ENCODE results near the gene GCNT2.
"Not testable (repeated sequence)": the region's sequence is repeated elsewhere in the genome, so short reads cannot be mapped to it uniquely, and the experiment has no call there.

Gene GCNT2

DNA sequence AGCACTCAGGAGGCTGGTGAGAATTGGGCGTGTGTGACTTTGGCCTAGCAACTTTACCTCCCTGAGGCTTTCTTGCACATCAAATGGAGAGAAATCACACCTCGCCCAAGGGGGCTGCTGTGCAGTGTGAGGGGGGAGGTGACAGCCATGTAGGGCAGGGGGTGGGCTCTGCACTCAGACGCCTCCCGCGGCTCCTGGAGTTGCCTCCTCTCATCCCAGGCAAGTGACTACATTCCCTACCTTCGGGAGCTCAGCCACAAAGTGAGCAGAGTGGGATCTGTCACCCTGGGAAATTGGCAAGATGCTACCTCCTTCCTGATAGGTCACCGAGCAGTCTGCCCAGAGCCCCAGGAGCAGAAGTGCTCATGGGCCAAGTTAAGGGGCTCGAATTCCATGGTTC, 56.0 kb downstream of the GCNT2 start:
- Histone ChIP-seq H3K9me3 (replicated peaks in 1 of 11) (no peaks in the 10 kb centered on the region), H3K4me2 (no peak overlapping the region), H3K4me1 (peaks cover 0 to 8% (median 0%) of the 10 kb centered on the region in 10 experiments; a peak in 3 of 20 replicates), H3K4me3 (no peak overlapping the region), H3K36me3 (no peaks in the 10 kb centered on the region), H3K27ac (no peak overlapping the region), H3K9ac (no peak overlapping the region), H4K20me1 (no peaks in the 10 kb centered on the region), H3K27me3 (no peaks in the 10 kb centered on the region)
- no peak for TF ChIP-seq Cebpa-rat (IDR thresholded peaks at IDR 0.05)

DNA sequence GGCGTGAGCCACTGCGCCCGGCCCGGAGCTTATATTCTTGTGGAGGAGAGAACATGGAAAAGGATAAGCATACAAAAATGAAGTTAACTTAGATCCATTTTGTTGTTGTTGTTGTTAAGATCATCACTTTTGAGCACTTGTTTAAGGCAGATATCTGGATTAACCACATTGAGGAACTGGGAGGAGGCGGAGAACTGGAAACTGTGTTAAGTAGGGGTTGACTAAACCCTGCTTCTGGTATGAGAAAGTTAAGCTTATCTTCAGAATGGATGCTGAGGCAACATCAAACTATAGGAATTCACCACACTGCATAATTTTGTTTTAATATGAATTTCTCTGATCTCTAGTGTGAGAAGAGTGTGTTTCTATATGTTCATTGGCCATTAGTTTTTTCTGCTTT, 57.6 kb downstream of the GCNT2 start:
- H3K27me3 ChIP-seq, result no peaks in the 10 kb centered on the region
- peak overlapping the region in 2 of 11 experiments; percentile 28 to 33; a peak in 3 of 22 replicates for H3K4me2 ChIP-seq
- no peaks in the 10 kb centered on the region for H3K36me3 ChIP-seq
- no peaks in the 10 kb centered on the region for H3K9me3 ChIP-seq (replicated peaks in 1 of 11)
- no peak overlapping the region for H3K9ac ChIP-seq
- no peak overlapping the region for H3K27ac ChIP-seq
- no peaks in the 10 kb centered on the region for H4K20me1 ChIP-seq
- no peak overlapping the region for H3K4me3 ChIP-seq
- peaks cover 0 to 20% (median 3%) of the 10 kb centered on the region in 10 experiments; a peak in 9 of 20 replicates for H3K4me1 ChIP-seq
- no peak for TF ChIP-seq Cebpa-rat (IDR thresholded peaks at IDR 0.05)

DNA sequence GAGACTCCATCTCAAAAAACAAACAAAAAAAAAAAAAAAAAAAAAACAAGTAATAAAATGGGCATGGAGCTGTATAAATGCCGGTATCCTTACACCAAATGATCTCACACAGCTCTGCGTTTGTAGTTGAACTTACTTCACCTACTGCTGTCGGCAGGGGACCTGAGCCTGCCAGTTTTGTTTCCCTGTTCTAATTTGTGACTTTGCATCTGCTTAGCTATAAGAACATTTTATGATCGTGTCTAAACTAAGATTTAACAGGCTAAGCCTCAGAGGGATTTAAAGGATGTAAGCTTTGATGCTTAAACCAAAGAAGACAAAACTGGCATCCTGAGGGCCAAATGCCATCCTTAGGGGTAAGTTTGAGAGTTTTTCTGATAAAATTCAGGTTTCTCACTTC, 58.7 kb downstream of the GCNT2 start:
- no peak for TF ChIP-seq Cebpa-rat (IDR thresholded peaks at IDR 0.05)
- Histone ChIP-seq H3K27ac (no peak overlapping the region), H3K27me3 (no peaks in the 10 kb centered on the region), H3K4me3 (no peak overlapping the region), H3K4me2 (no peak overlapping the region), H3K9me3 (replicated peaks in 1 of 11) (no peaks in the 10 kb centered on the region), H3K36me3 (no peaks in the 10 kb centered on the region), H4K20me1 (no peaks in the 10 kb centered on the region), H3K9ac (no peak overlapping the region), H3K4me1 (peaks cover 0 to 28% (median 4%) of the 10 kb centered on the region in 10 experiments; a peak in 9 of 20 replicates)

DNA sequence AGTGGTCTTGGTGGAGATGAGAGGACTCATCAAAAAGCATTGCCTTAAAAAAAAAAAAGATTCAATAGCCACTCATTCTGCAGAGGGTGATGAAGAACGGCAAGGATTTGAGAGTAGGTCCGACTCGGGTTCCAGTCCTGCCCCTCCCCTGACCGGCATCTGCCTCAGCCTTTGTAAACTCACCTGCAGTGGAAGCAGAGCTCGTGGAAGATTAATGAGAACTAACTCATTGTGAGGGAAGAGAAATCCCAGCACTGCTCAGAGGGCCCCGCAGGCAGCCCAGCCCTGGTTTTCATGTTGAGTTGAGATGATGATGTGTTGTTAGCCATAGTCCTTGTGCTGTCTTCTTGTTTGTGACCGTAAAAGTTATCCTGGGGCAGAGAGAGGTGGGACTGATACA, 59.4 kb downstream of the GCNT2 start:
- Histone ChIP-seq H3K4me1 (peaks cover 0 to 35% (median 4%) of the 10 kb centered on the region in 10 experiments; a peak in 9 of 20 replicates), H3K27me3 (no peaks in the 10 kb centered on the region), H3K9me3 (replicated peaks in 1 of 11) (no peaks in the 10 kb centered on the region), H4K20me1 (no peaks in the 10 kb centered on the region), H3K4me3 (no peak overlapping the region), H3K27ac (no peak overlapping the region), H3K4me2 (no peak overlapping the region), H3K36me3 (no peaks in the 10 kb centered on the region), H3K9ac (no peak overlapping the region)
- TF ChIP-seq Cebpa-rat (IDR thresholded peaks at IDR 0.05), result no peak

- H4K20me1 ChIP-seq; H3K27ac ChIP-seq; H3K27me3 ChIP-seq; H3K9me3 ChIP-seq (replicated peaks in 1 of 11); H3K4me3 ChIP-seq; H3K9ac ChIP-seq; H3K4me2 ChIP-seq; H3K36me3 ChIP-seq: not testable (repeated sequence)
- peaks cover 0 to 38% (median 4%) of the 10 kb centered on the region in 10 experiments; a peak in 9 of 20 replicates for H3K4me1 ChIP-seq
Observed at GRCh38 chr6:10581402-10581801, 60.3 kb downstream of the GCNT2 start.

DNA sequence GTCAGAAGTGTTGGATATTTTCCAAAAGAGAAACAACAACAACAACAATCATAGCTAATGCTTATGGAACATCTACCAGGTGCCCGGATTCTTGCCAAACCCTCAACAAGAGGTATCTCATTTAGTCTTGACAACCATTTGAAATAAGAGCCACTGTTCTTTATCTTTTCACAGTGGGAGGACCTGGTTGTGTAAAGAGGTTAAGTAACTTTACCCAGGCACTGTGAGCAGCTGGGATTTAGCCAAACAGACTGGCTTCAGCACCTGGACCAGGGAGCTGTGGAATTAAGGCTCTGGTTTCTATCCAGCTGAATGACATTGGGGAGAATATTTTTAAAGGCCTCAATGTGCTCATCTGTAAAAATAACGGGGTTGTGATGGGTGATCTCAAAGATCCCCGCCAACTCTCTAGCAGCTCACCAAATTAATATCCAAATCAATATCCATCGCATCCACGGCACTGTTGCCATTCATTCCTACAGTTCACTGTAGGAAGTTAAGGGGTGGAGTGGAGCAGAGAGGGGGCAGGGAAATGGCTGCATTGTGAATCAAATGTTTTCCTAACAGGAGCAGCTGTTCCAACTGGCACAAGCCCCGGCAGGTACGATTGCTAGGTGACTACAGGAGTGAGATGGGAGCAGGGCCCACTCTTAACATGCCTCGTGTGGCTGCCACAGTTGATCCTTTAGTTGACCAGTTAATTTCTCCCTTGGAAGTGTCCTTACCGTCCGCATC, 61.8 kb downstream of the GCNT2 start:
- Histone ChIP-seq H3K9me3 (replicated peaks in 1 of 11) (no peaks in the 10 kb centered on the region), H3K4me3 (no peak overlapping the region), H3K27ac (peak overlapping the region in 1 of 11 experiments; percentile 26; a peak in 1 of 22 replicates), H4K20me1 (no peaks in the 10 kb centered on the region), H3K9ac (no peak overlapping the region), H3K36me3 (no peaks in the 10 kb centered on the region), H3K4me2 (peak overlapping the region in 5 of 11 experiments; percentile 3 to 79 (median 51); a peak in 9 of 22 replicates), H3K27me3 (no peaks in the 10 kb centered on the region), H3K4me1 (peaks cover 0 to 38% (median 4%) of the 10 kb centered on the region in 10 experiments; a peak in 9 of 20 replicates)
- no peak for TF ChIP-seq Cebpa-rat (IDR thresholded peaks at IDR 0.05)

DNA sequence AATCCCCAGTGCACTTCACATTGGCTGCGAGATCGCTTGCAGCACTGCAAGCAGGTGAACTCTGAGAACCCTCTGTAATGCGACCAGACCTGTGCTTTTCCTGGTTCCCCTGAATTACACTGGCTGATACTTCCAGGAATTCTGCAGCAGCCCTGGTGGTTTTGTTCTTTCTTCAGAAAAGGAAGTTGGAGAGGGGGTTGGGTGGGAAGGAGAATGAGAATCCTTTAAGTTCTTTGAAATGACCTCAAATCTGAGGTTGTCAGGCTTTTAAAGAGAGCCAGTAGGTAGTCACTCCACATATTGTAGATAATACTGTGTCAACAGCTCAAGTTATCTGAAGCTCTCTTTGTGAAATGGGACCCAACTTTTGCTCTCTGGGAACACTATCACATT, 62.4 kb downstream of the GCNT2 start:
- no peak overlapping the region for H3K4me3 ChIP-seq
- H3K36me3 ChIP-seq, result no peaks in the 10 kb centered on the region
- H4K20me1 ChIP-seq, result no peaks in the 10 kb centered on the region
- H3K9me3 ChIP-seq (replicated peaks in 1 of 11), result no peaks in the 10 kb centered on the region
- no peak for TF ChIP-seq Cebpa-rat (IDR thresholded peaks at IDR 0.05)
- peak overlapping the region in 1 of 11 experiments; percentile 19; a peak in 1 of 22 replicates for H3K9ac ChIP-seq
- H3K27me3 ChIP-seq, result no peaks in the 10 kb centered on the region
- peaks cover 0 to 37% (median 4%) of the 10 kb centered on the region in 10 experiments; a peak in 9 of 20 replicates for H3K4me1 ChIP-seq
- H3K4me2 ChIP-seq, result peak overlapping the region in 5 of 11 experiments; percentile 3 to 79 (median 51); a peak in 9 of 22 replicates
- peak overlapping the region in 1 of 11 experiments; percentile 26; a peak in 1 of 22 replicates for H3K27ac ChIP-seq

DNA sequence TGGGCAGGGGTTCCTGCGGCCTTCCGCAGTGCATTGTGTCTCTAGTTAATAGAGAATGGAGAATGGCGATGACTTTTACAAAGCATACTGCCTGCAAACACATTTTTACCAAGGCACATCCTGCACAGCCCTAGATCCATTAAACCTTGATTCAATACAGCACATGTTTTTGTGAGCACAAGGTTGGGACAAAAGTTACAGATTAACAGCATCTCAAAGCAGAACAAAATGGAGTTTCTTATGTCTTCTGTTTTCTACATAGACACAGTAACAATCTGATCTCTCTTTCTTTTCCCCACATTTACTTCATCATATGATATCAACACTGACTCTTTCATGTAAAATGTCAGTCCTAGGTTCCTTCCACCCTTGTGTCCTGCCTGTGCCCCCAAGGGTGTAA, 63.5 kb downstream of the GCNT2 start:
- Histone ChIP-seq H3K4me1 (peaks cover 0 to 30% (median 4%) of the 10 kb centered on the region in 10 experiments; a peak in 9 of 20 replicates), H4K20me1 (no peaks in the 10 kb centered on the region), H3K9me3 (replicated peaks in 1 of 11) (no peaks in the 10 kb centered on the region), H3K4me3 (no peak overlapping the region), H3K9ac (no peak overlapping the region), H3K27me3 (no peaks in the 10 kb centered on the region), H3K4me2 (peak overlapping the region in 1 of 11 experiments; percentile 79; a peak in 2 of 22 replicates), H3K27ac (no peak overlapping the region), H3K36me3 (no peaks in the 10 kb centered on the region)
- no peak for TF ChIP-seq Cebpa-rat (IDR thresholded peaks at IDR 0.05)

DNA sequence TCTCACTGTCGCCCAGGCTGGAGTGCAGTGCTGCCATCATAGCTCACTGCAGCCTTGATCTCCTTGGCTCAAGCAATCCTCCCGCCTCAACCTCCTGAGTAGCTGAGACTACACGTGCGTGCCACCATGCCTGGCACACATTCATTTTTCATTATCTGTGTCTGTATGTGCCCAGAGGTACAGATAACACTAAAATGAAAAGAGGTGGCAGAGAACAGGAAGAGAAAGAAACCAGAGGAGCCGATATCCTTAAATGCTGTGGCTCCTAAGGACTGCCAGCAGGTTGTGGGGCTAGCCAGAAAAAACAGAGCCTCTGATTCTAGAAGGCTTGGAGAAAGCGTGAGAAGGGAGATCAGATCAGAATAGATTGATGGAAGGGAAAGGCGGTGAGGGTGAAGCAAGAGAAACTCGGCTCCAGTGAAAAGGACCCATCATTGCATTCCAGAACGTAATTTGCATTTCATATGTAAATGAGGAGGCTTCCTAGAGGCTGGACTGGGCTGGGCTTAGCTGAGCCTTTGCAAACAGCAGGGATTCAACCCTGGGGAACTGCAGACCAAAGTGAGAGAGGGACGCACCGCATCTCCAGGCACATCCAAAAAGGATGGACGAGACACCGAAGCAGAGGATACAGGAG, 64.2 kb downstream of the GCNT2 start:
- Histone ChIP-seq H3K4me3 (no peak overlapping the region), H3K9me3 (replicated peaks in 1 of 11) (no peaks in the 10 kb centered on the region), H3K4me2 (0 out of 22 replicates have a peak overlapping the region, but pooled peaks of 1 of the 11 experiments have one; percentile 20), H3K27me3 (no peaks in the 10 kb centered on the region), H3K36me3 (no peaks in the 10 kb centered on the region), H4K20me1 (no peaks in the 10 kb centered on the region), H3K27ac (no peak overlapping the region), H3K4me1 (peaks cover 0 to 30% (median 4%) of the 10 kb centered on the region in 10 experiments; a peak in 9 of 20 replicates), H3K9ac (no peak overlapping the region)
- TF ChIP-seq Cebpa-rat (IDR thresholded peaks at IDR 0.05), result no peak
